Stimulated activated CD8-positive, alpha-beta memory T cell treated with anti-CD3 and anti-CD28 coated beads, Interleukin-12 subunit alpha, Interleukin-12 subunit beta, amount 100 ng/mL, for 1 hour (primary cell): ENCODE measurements around the gene RNF150.
"Not testable (repeated sequence)": the region's sequence is repeated elsewhere in the genome, so short reads cannot be mapped to it uniquely, and the experiment has no call there.

Experiments used
- DNase-seq: peaks from one replicate; pipeline ENCODE4 v3.0.0-alpha.2; 2020; ENCODE audit warnings: low read depth

RNF150 gene

GRCh38 chr4:140862177-140862442 lies 271.2 kb downstream of the RNF150 start:
- DNase-seq = no peak

GRCh38 chr4:140861359-140862176 lies 271.7 kb downstream of the RNF150 start:
- peak; percentile 11 for DNase-seq

- DNase-seq = no peak
Measured at GRCh38 chr4:140858897-140859296, 274.4 kb downstream of the RNF150 start.

- no peak for DNase-seq
Measured at GRCh38 chr4:140857111-140857510, 276.2 kb downstream of the RNF150 start.

GRCh38 chr4:140856621-140857062 lies 276.6 kb downstream of the RNF150 start:
- no peak for DNase-seq

- no peak for DNase-seq
Measured at GRCh38 chr4:140854168-140854567, 279.1 kb downstream of the RNF150 start.

GRCh38 chr4:140851804-140852203 lies 281.5 kb downstream of the RNF150 start:
- no peak for DNase-seq

- DNase-seq = no peak
Measured at GRCh38 chr4:140851032-140851636, 282.1 kb downstream of the RNF150 start.

- DNase-seq = no peak
Measured at GRCh38 chr4:140849526-140849925, 283.7 kb downstream of the RNF150 start.

- DNase-seq = no peak
Measured at GRCh38 chr4:140846736-140847135, 286.5 kb downstream of the RNF150 start.

GRCh38 chr4:140844061-140844460 lies 289.2 kb downstream of the RNF150 start:
- no peak for DNase-seq

- DNase-seq = no peak
Measured at GRCh38 chr4:140841186-140841585, 292.1 kb downstream of the RNF150 start.

- no peak for DNase-seq
Measured at GRCh38 chr4:140839888-140840790, 293.1 kb downstream of the RNF150 start.

- DNase-seq = no peak
Measured at GRCh38 chr4:140839406-140839805, 293.9 kb downstream of the RNF150 start.

- no peak for DNase-seq
Measured at GRCh38 chr4:140837736-140838135, 295.5 kb downstream of the RNF150 start.

- no peak for DNase-seq
Measured at GRCh38 chr4:140834839-140835495, 298.3 kb downstream of the RNF150 start.

- DNase-seq = no peak
Measured at GRCh38 chr4:140833280-140833679, 300.0 kb downstream of the RNF150 start.

- no peak for DNase-seq
Measured at GRCh38 chr4:140829825-140830224, 303.4 kb downstream of the RNF150 start.

GRCh38 chr4:140826701-140827027 lies 306.6 kb downstream of the RNF150 start:
- no peak for DNase-seq

GRCh38 chr4:140820520-140820919 lies 312.7 kb downstream of the RNF150 start:
- not testable (repeated sequence) for DNase-seq

GRCh38 chr4:140819610-140820009 lies 313.7 kb downstream of the RNF150 start:
- DNase-seq = no peak

GRCh38 chr4:140818433-140818832 lies 314.8 kb downstream of the RNF150 start:
- DNase-seq = no peak
